Measurements from ENCODE around the gene ABT1. TPM values are rescaled to one million over a fixed set of nuclear protein-coding genes. Genes with fewer than 3 reads are reported as not detected.

Gene ABT1
- total RNA-seq, 2 experiments from 2014 or later = 39.8 to 40.4 TPM

GRCh38 chr6:26577720-26578072 lies 19.1 kb upstream of the ABT1 start:
- Histone ChIP-seq H3K27me3 (ENCODE audit: control insufficient read depth in 1 of 2, insufficient read depth in 2 of 2, low read length in 2 of 2) (peaks cover 0 to under 1% of the 10 kb centered on the region in 2 experiments), H3K9me3 (ENCODE audit: control insufficient read depth in 1 of 2, insufficient read depth in 1 of 2, low read length in 2 of 2) (peaks cover 0 to 4% of the 10 kb centered on the region in 2 experiments), H3K4me3 (ENCODE audit: low read length) (peak overlapping the region; percentile 56), H3K27ac (ENCODE audit: low read depth in 1 of 2, low read length in 2 of 2) (no peak overlapping the region), H3K36me3 (ENCODE audit: insufficient read depth, low read length) (no peaks in the 10 kb centered on the region), H3K4me1 (ENCODE audit: insufficient read depth, low read length) (peaks cover 10% of the 10 kb centered on the region)
- Mint-ChIP-seq H3K36me3 (ENCODE audit: low read depth) (peaks cover 14% of the 10 kb centered on the region), H3K4me1 (ENCODE audit: low read depth) (peaks cover 13% of the 10 kb centered on the region), H3K27ac (peak overlapping the region; percentile 92), H3K4me3 (peak overlapping the region; percentile 86), H3K9me3 (peaks cover 14% of the 10 kb centered on the region), H3K27me3 (peaks cover 7% of the 10 kb centered on the region)
- intact Hi-C loops (cut with DNase I, micrococcal nuclease) = no loop called here
- CTCF ChIA-PET = interaction anchor here (1.5 to 7.8 kb wide), 2 partner anchors 18 to 236 kb away, joined by 6 to 50 read pairs; no protein-coding TSS in a partner anchor
- DNase-seq = no peak
- TF ChIP-seq, protein P1, sequence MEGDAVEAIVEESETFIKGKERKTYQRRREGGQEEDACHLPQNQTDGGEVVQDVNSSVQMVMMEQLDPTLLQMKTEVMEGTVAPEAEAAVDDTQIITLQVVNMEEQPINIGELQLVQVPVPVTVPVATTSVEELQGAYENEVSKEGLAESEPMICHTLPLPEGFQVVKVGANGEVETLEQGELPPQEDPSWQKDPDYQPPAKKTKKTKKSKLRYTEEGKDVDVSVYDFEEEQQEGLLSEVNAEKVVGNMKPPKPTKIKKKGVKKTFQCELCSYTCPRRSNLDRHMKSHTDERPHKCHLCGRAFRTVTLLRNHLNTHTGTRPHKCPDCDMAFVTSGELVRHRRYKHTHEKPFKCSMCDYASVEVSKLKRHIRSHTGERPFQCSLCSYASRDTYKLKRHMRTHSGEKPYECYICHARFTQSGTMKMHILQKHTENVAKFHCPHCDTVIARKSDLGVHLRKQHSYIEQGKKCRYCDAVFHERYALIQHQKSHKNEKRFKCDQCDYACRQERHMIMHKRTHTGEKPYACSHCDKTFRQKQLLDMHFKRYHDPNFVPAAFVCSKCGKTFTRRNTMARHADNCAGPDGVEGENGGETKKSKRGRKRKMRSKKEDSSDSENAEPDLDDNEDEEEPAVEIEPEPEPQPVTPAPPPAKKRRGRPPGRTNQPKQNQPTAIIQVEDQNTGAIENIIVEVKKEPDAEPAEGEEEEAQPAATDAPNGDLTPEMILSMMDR (IDR thresholded peaks at IDR 0.05) = no peak
- no peak for ATAC-seq (ENCODE audit: poor library complexity)
- POLR2A ChIA-PET = interaction anchor here (1.0 to 2.6 kb wide), 5 partner anchors 10 to 343 kb away, joined by 4 to 12 read pairs (median 6); a partner anchor contains a TSS

DNA sequence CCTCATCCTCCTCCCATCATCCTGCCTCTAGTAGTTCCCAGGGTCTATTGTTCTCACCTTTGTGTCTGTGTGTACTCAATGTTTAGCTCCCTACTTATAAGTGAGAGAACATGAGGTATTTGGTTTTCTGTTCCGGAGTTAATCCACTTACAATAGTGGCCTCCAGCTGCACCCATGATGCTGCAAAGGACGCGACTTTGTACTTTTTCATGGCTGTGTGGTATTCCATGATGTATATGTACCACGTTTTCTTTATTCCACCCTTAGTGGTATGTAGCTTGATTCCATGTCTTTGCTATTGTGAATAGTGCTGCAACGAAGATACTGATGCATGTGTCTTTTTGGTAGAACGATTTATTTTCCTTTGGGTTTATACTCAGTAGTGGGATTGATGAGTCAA lies 18.5 kb upstream of the ABT1 start:
- Histone ChIP-seq H3K36me3 (ENCODE audit: insufficient read depth, low read length) (no peaks in the 10 kb centered on the region), H3K27ac (ENCODE audit: low read depth in 1 of 2, low read length in 2 of 2) (no peak overlapping the region), H3K9me3 (ENCODE audit: control insufficient read depth in 1 of 2, insufficient read depth in 1 of 2, low read length in 2 of 2) (peaks cover 0 to 4% of the 10 kb centered on the region in 2 experiments), H3K27me3 (ENCODE audit: control insufficient read depth in 1 of 2, insufficient read depth in 2 of 2, low read length in 2 of 2) (peaks cover 0 to 5% of the 10 kb centered on the region in 2 experiments), H3K4me1 (ENCODE audit: insufficient read depth, low read length) (peaks cover 9% of the 10 kb centered on the region), H3K4me3 (ENCODE audit: low read length) (no peak overlapping the region)
- DNase-seq (no peak), ATAC-seq (ENCODE audit: poor library complexity) (no peak)
- peaks cover 14% of the 10 kb centered on the region for H3K9me3 Mint-ChIP-seq
- POLR2A ChIA-PET = interaction anchor here (2.6 kb wide), 1 partner anchor 17 kb away, joined by 12 read pairs; no protein-coding TSS in a partner anchor
- H3K27ac Mint-ChIP-seq = peak overlapping the region; percentile 24
- peaks cover 13% of the 10 kb centered on the region for H3K36me3 Mint-ChIP-seq (ENCODE audit: low read depth)
- intact Hi-C loops (cut with DNase I, micrococcal nuclease) = no loop called here
- CTCF ChIA-PET = interaction anchor here (1.2 to 7.8 kb wide), 3 partner anchors 17 to 237 kb away, joined by 3 to 50 read pairs (median 7); partner anchors contain the start of gene HMGN4
- peak overlapping the region; percentile 9 for H3K4me3 Mint-ChIP-seq
- H3K27me3 Mint-ChIP-seq = peaks cover 11% of the 10 kb centered on the region
- peaks cover 10% of the 10 kb centered on the region for H3K4me1 Mint-ChIP-seq (ENCODE audit: low read depth)
- TF ChIP-seq, protein P1 (IDR thresholded peaks at IDR 0.05) = no peak

DNA sequence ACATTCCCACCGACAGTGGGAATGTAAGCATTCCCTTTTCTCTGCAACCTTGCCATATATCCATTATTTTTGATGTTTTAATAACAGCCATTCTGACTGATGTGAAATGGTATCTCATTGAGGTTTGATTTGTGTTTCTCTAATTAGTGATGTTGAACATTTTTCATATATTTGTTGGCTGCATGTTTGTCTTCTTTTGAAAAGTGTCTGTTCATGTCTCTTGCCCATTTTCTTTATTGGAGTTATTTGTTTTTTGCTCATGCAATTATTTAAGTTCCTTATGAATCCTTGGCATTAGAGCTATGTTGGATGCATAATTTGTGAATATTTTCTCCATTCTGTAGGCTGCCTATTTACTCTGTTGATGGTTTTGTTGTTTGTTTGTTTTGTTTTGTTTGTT lies 18.0 kb upstream of the ABT1 start:
- intact Hi-C loops (cut with DNase I, micrococcal nuclease) = no loop called here
- Mint-ChIP-seq H3K27ac (peak overlapping the region; percentile 24), H3K4me3 (peak overlapping the region; percentile 9), H3K4me1 (ENCODE audit: low read depth) (peaks cover 10% of the 10 kb centered on the region), H3K9me3 (peaks cover 14% of the 10 kb centered on the region), H3K27me3 (peaks cover 14% of the 10 kb centered on the region), H3K36me3 (ENCODE audit: low read depth) (peaks cover 13% of the 10 kb centered on the region)
- TF ChIP-seq, protein P1 (IDR thresholded peaks at IDR 0.05) = no peak
- DNase-seq = no peak
- Histone ChIP-seq H3K27ac (ENCODE audit: low read depth in 1 of 2, low read length in 2 of 2) (no peak overlapping the region), H3K27me3 (ENCODE audit: control insufficient read depth in 1 of 2, insufficient read depth in 2 of 2, low read length in 2 of 2) (peaks cover 0 to 5% of the 10 kb centered on the region in 2 experiments), H3K4me1 (ENCODE audit: insufficient read depth, low read length) (peaks cover 9% of the 10 kb centered on the region), H3K36me3 (ENCODE audit: insufficient read depth, low read length) (no peaks in the 10 kb centered on the region), H3K9me3 (ENCODE audit: control insufficient read depth in 1 of 2, insufficient read depth in 1 of 2, low read length in 2 of 2) (peaks cover 0 to 4% of the 10 kb centered on the region in 2 experiments), H3K4me3 (ENCODE audit: low read length) (no peak overlapping the region)
- ChIA-PET CTCF (interaction anchor here (1.2 to 7.8 kb wide), 3 partner anchors 17 to 237 kb away, joined by 3 to 50 read pairs (median 7); partner anchors contain the start of gene HMGN4), POLR2A (interaction anchor here (1.0 to 2.6 kb wide), 2 partner anchors 12 to 17 kb away, joined by 4 to 12 read pairs; no protein-coding TSS in a partner anchor)
- no peak for ATAC-seq (ENCODE audit: poor library complexity)

Data from CD4-positive, alpha-beta T cell (primary cell).